PC-9 (cell line): ENCODE measurements around the gene NMS. TPM values are rescaled to one million over a fixed set of nuclear protein-coding genes. Genes with fewer than 3 reads are reported as not detected.

ENCODE experiments used
- Bru-seq: library from RNA; stranded (reverse); fragments of 400-500 nt; gene quantifications from one replicate; lab custom pipeline; 2021; lab: Mats Ljungman, UMichigan
- BruChase-seq, 2 experiments: library from RNA; stranded (reverse); fragments of 400-500 nt; gene quantifications; one replicate each; lab custom pipeline; 2021; lab: Mats Ljungman, UMichigan
- BruUV-seq: library from RNA; stranded (reverse); fragments of 400-500 nt; replicated peaks from 2 replicates; lab custom pipeline; 2021; lab: Mats Ljungman, UMichigan
- CTCF ChIA-PET: fragments of 300-600 bp; sonication (Branson Sonifier 250); formaldehyde crosslinking; loops from one replicate; lab custom pipeline; 2022; ENCODE audit warnings: antibody characterized with exemption; lab: Charles Lee
- POLR2A ChIA-PET: fragments of 300-600 bp; sonication (Branson Sonifier 250); formaldehyde crosslinking; loops from one replicate; lab custom pipeline; 2022; ENCODE audit warnings: antibody characterized with exemption; ENCODE audit not compliant: unreplicated experiment; lab: Charles Lee
- DNase-seq, 2 experiments: peaks; one replicate each; pipeline versions ENCODE4 v3.0.0 to v3.0.0-alpha.2; 2015 to 2022; ENCODE audit warnings: mixed read lengths in 1 of 2
- H2AFZ ChIP-seq: fragments of 200-600 bp; sonication (generic); 2 replicates; pipeline ENCODE4 v1.8.1; 2017; ENCODE audit warnings: antibody characterized with exemption
- H3F3A ChIP-seq: fragments of 200-600 bp; sonication (generic); 2 replicates; pipeline ENCODE4 v1.8.1; 2017; ENCODE audit warnings: antibody characterized with exemption, mild to moderate bottlenecking, low read depth; ENCODE audit not compliant: insufficient read depth
- H3K27ac ChIP-seq: fragments of 200-600 bp; sonication (generic); 2 replicates; pipeline ENCODE4 v1.6.1; 2016; ENCODE audit warnings: mixed run types
- H3K27me3 ChIP-seq: fragments of 200-600 bp; sonication (generic); 2 replicates; pipeline ENCODE4 v1.6.1; 2016; ENCODE audit warnings: low read depth, mixed run types; ENCODE audit not compliant: insufficient read depth
- H3K36me3 ChIP-seq: fragments of 200-600 bp; sonication (generic); 2 replicates; pipeline ENCODE4 v1.6.1; 2016; ENCODE audit warnings: low read depth, mixed run types
- H3K4me1 ChIP-seq: fragments of 200-600 bp; sonication (generic); replicated peaks from 2 replicates; pipeline ENCODE4 v1.6.1; 2016; ENCODE audit warnings: mixed run types; ENCODE audit not compliant: insufficient read depth
- H3K4me2 ChIP-seq: fragments of 200-600 bp; sonication (generic); 2 replicates; pipeline ENCODE4 v1.6.1; 2017; ENCODE audit warnings: mixed run types
- H3K4me3 ChIP-seq: fragments of 200-600 bp; sonication (generic); 2 replicates; pipeline ENCODE4 v1.6.1; 2016; ENCODE audit warnings: mixed run types
- H3K79me2 ChIP-seq: fragments of 200-600 bp; sonication (generic); 2 replicates; pipeline ENCODE4 v1.6.1; 2017; ENCODE audit warnings: low read depth, mixed run types
- H3K9me2 ChIP-seq: fragments of 200-600 bp; sonication (generic); 2 replicates; pipeline ENCODE4 v1.8.1; 2017; ENCODE audit warnings: mild to moderate bottlenecking; ENCODE audit not compliant: insufficient read depth
- H3K9me3 ChIP-seq: fragments of 200-600 bp; sonication (generic); 2 replicates; pipeline ENCODE4 v1.8.1; 2016; ENCODE audit warnings: low read depth; ENCODE audit not compliant: insufficient read depth
- H4K20me1 ChIP-seq: fragments of 200-600 bp; sonication (generic); 2 replicates; pipeline ENCODE4 v1.8.1; 2017; ENCODE audit not compliant: insufficient read depth
- EZH2 ChIP-seq: fragments of 200-600 bp; sonication (generic); IDR thresholded peaks from 2 replicates; pipeline ENCODE4 v1.8.0; 2017; ENCODE audit warnings: antibody characterized with exemption, low read depth
- intact Hi-C: fragments of 100-400 bp; cut with micrococcal nuclease; formaldehyde crosslinking; loops from one replicate; pipeline ENCODE4 v1.10.0; 2022; ENCODE audit not compliant: unreplicated experiment
- long read RNA-seq: library from polyadenylated mRNA; stranded (forward); transcript quantifications from one replicate; pipeline ENCODE4 v2.0.0, GENCODE V29; 2022
- total RNA-seq: library from RNA; stranded (reverse); gene quantifications from 2 replicates; pipeline ENCODE4 v1.2.3, GENCODE V29; 2021
- TF ChIP-seq, protein P1 (sequence below): fragments of 200-600 bp; sonication (generic); conservative IDR thresholded peaks from 2 replicates; pipeline ENCODE4 v1.6.1; 2017; ENCODE audit warnings: mixed run types, antibody characterized with exemption, mild to moderate bottlenecking, moderate library complexity

The NMS gene, protein sequence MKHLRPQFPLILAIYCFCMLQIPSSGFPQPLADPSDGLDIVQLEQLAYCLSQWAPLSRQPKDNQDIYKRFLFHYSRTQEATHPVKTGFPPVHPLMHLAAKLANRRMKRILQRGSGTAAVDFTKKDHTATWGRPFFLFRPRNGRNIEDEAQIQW
- not detected in 2 replicates for total RNA-seq
- Bru-seq, nascent RNA = not detected
- not detected for BruChase-seq, experiment 1, labeled RNA remaining after a 2-hour chase
- not detected for BruChase-seq, experiment 2, labeled RNA remaining after a 6-hour chase
- long read RNA-seq = 0 reads

DNA sequence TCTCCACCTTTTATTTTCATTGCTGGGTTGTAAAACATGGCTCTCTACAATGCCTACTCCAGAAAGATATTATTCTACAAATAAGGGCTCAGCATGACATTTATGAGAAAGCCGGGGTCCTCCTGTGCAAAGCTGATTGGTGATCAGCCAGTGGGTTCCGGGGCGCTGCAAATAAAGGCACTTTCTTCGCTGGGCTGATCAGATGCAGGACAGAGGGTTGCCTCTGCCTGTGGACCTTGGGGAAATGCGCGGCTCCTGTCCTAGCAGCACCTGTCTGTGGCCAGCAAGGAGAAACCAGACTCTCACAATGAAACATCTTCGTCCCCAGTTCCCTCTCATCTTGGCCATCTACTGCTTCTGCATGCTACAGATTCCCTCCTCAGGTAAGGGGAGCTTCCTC is at the start of gene NMS:
NMS (plus strand) TSS at position 301 of the 400 bp plus-strand sequence; CDS start at position 308, 7 bp downstream.
- H3K9me3 ChIP-seq = no peaks in the 10 kb centered on the region
- ChIA-PET POLR2A (no interaction called here), CTCF (no interaction called here)
- no peak within 1 kb of the TSS for H2AFZ ChIP-seq
- H3F3A ChIP-seq = no peaks in the 10 kb centered on the region
- H3K27ac ChIP-seq = no peak within 1 kb of the TSS
- H3K79me2 ChIP-seq = no peaks in the 10 kb centered on the region
- no TSS peak for BruUV-seq
- H3K9me2 ChIP-seq = no peaks in the 10 kb centered on the region
- no peak within 1 kb of the TSS for H3K4me2 ChIP-seq
- H3K27me3 ChIP-seq = peaks cover 78% of the 10 kb centered on the region
- TF ChIP-seq EZH2 = no peak
- TF ChIP-seq, protein P1, sequence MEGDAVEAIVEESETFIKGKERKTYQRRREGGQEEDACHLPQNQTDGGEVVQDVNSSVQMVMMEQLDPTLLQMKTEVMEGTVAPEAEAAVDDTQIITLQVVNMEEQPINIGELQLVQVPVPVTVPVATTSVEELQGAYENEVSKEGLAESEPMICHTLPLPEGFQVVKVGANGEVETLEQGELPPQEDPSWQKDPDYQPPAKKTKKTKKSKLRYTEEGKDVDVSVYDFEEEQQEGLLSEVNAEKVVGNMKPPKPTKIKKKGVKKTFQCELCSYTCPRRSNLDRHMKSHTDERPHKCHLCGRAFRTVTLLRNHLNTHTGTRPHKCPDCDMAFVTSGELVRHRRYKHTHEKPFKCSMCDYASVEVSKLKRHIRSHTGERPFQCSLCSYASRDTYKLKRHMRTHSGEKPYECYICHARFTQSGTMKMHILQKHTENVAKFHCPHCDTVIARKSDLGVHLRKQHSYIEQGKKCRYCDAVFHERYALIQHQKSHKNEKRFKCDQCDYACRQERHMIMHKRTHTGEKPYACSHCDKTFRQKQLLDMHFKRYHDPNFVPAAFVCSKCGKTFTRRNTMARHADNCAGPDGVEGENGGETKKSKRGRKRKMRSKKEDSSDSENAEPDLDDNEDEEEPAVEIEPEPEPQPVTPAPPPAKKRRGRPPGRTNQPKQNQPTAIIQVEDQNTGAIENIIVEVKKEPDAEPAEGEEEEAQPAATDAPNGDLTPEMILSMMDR = no peak
- DNase-seq = no peak
- H4K20me1 ChIP-seq = 0 out of 2 replicates have a peak, but pooled peaks cover 4% of the 10 kb centered on the region
- intact Hi-C loops = no loop called here
- no peak within 1 kb of the TSS for H3K4me3 ChIP-seq
- no peaks in the 10 kb centered on the region for H3K4me1 ChIP-seq
- no peaks in the 10 kb centered on the region for H3K36me3 ChIP-seq

DNA sequence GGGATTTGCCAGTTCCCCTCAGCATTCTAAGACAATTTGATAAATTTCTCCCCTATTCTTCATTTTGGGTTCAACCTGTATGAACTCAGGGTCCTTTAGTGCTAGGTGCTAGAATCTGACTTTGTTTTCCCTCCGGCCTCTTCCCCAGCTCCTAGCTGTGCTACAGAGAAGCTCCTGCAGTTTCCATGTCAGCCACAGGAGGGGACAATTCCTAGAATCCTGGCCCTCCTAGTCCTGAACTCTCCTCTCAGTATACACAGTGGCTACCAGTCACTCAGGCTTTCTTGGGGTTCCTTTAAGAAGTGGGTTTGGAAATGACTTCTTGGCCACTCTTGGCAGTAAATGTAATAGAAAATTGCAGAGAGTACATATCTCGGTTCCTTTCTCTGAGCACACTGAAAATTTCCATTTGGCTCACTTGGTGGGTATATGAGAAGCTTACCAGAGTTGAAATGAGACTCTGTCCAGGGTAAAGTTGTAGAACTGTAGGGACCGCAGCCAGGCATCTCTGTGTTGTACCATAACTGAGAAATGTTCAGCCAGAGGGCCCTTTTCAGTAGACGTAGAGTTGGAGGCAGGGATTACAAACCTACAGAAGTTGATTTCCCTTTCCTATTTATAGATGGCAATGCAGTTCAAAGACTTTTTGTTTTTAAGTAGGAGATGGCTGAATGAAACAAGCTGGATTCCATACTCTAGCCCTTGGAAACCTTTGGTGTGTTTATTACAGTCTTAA is 47.8 kb upstream of the NMS start:
- H3K36me3 ChIP-seq = no peaks in the 10 kb centered on the region
- no TSS peak for BruUV-seq

DNA sequence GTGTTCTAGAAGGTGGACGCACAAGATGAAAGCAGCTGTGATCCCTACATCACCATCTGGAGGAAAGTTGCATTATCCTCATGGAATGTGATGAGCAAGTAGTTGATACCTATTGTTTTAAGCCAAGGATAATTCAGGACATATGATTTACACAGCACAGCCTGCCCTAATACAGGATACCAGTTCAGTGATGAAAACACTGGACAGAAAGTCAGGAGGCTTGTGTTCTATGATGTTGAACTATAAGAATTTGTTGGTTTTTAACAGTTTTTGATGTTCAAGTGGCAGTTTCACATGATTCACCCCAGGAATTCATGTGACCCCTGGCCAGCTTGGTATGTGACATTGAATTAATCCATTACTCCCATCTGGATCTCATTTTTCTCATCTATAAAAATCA is 46.7 kb upstream of the NMS start:
- Histone ChIP-seq H3K9me2 (no peaks in the 10 kb centered on the region; the same call in 1 of the 2 replicates), H3K27me3 (peaks cover 50% of the 10 kb centered on the region; the same call in 1 of the 2 replicates), H3K4me3 (no peak overlapping the region), H2AFZ (no peak overlapping the region), H3K36me3 (no peaks in the 10 kb centered on the region), H3K27ac (no peak overlapping the region), H4K20me1 (no peaks in the 10 kb centered on the region), H3K9me3 (no peaks in the 10 kb centered on the region), H3K4me2 (no peak overlapping the region), H3K79me2 (no peaks in the 10 kb centered on the region), H3K4me1 (no peaks in the 10 kb centered on the region), H3F3A (no peaks in the 10 kb centered on the region)
- ChIA-PET POLR2A (no interaction called here), CTCF (no interaction called here)
- no TSS peak for BruUV-seq
- no peak for DNase-seq
- intact Hi-C loops = no loop called here
- TF ChIP-seq, protein P1 = no peak
- TF ChIP-seq EZH2 = no peak

More for the DNA sequence above, 47.8 kb upstream of the NMS start:
- Histone ChIP-seq H3K27me3 (peaks cover 52% of the 10 kb centered on the region; the same call in 1 of the 2 replicates), H3K4me2 (no peak overlapping the region), H3K27ac (no peak overlapping the region), H3K4me3 (no peak overlapping the region), H3K79me2 (no peaks in the 10 kb centered on the region), H3K9me3 (no peaks in the 10 kb centered on the region), H3K4me1 (no peaks in the 10 kb centered on the region), H3F3A (no peaks in the 10 kb centered on the region), H2AFZ (no peak overlapping the region), H3K9me2 (no peaks in the 10 kb centered on the region), H4K20me1 (no peaks in the 10 kb centered on the region)
- no peak for TF ChIP-seq EZH2
- TF ChIP-seq, protein P1 = peak; percentile 63
- intact Hi-C loops = no loop called here
- ChIA-PET CTCF (no interaction called here), POLR2A (interaction anchor here (0.6 kb wide), 1 partner anchor 38 kb away, joined by 3 read pairs; no protein-coding TSS in a partner anchor)
- no peak for DNase-seq
